IMR-90 (cell line): ENCODE measurements around the gene ZNF213. TPM values are rescaled to one million over a fixed set of nuclear protein-coding genes. Genes with fewer than 3 reads are reported as not detected.

Experiments
- ATAC-seq: fragments of 200-7000 bp; cut with Tn5 transposase; 2 replicates; pipeline ENCODE4 v1.9.1; 2020; ENCODE audit warnings: low read depth, mild to moderate bottlenecking, moderate library complexity
- BruUV-seq: library from RNA; stranded (reverse); fragments of 400-500 nt; replicated peaks from 2 replicates; lab custom pipeline; 2021; lab: Mats Ljungman, UMichigan
- CTCF ChIA-PET: fragments of 300-600 bp; formaldehyde crosslinking; extraction: SDS; loops from one replicate; lab custom pipeline; 2021; ENCODE audit warnings: antibody characterized with exemption; lab: Yijun Ruan, JAX
- POLR2A ChIA-PET: fragments of 300-600 bp; sonication (Branson Sonifier 250); formaldehyde crosslinking; loops from one replicate; lab custom pipeline; 2022; ENCODE audit warnings: antibody characterized with exemption; ENCODE audit not compliant: unreplicated experiment; lab: Charles Lee
- DNase-seq: peaks from one replicate; pipeline ENCODE4 v3.0.0; 2013
- H2AFZ ChIP-seq: replicated peaks from 2 replicates; pipeline ENCODE3; 2013; ENCODE audit warnings: low read length, mild to moderate bottlenecking; ENCODE audit not compliant: poor library complexity
- H2AK5ac ChIP-seq: 2 replicates; pipeline ENCODE4 v1.6.1; 2013; ENCODE audit warnings: low read depth, low read length, inconsistent platforms
- H2AK9ac ChIP-seq: replicated peaks from 2 replicates; pipeline ENCODE3; 2013; ENCODE audit warnings: mild to moderate bottlenecking, low read depth, low read length, moderate library complexity; ENCODE audit not compliant: poor library complexity
- H2BK120ac ChIP-seq: 2 replicates; pipeline ENCODE4 v1.6.1; 2013; ENCODE audit warnings: low read depth, low read length, inconsistent platforms
- H2BK15ac ChIP-seq: 3 replicates; pipeline ENCODE4 v1.6.1; 2013; ENCODE audit warnings: low read depth, low read length, inconsistent platforms
- H2BK20ac ChIP-seq: 2 replicates; pipeline ENCODE4 v1.6.1; 2013; ENCODE audit warnings: low read depth, mild to moderate bottlenecking, inconsistent platforms, low read length, moderate library complexity
- H2BK5ac ChIP-seq: 2 replicates; pipeline ENCODE4 v1.6.1; 2013; ENCODE audit warnings: mild to moderate bottlenecking, low read depth, low read length, inconsistent platforms; ENCODE audit not compliant: poor library complexity, severe bottlenecking
- H3K14ac ChIP-seq: replicated peaks from 2 replicates; pipeline ENCODE4 v1.6.1; 2013; ENCODE audit warnings: low read depth, low read length, inconsistent platforms
- H3K18ac ChIP-seq: 2 replicates; pipeline ENCODE4 v1.6.1; 2013; ENCODE audit warnings: low read depth, low read length, control low read depth
- H3K23ac ChIP-seq: 2 replicates; pipeline ENCODE4 v1.6.1; 2013; ENCODE audit warnings: low read depth, low read length, inconsistent platforms
- H3K27ac ChIP-seq: 2 replicates; pipeline ENCODE4 v1.5.1; 2013; ENCODE audit warnings: mild to moderate bottlenecking, control low read depth, low read length; ENCODE audit not compliant: insufficient read depth
- H3K27me3 ChIP-seq: 2 replicates; pipeline ENCODE4 v1.6.1; 2013; ENCODE audit warnings: low read length; ENCODE audit not compliant: control insufficient read depth, insufficient read depth
- H3K36me3 ChIP-seq: 2 replicates; pipeline ENCODE4 v1.6.1; 2013; ENCODE audit warnings: low read length, mixed read lengths; ENCODE audit not compliant: control insufficient read depth, insufficient read depth
- H3K4ac ChIP-seq: 2 replicates; pipeline ENCODE4 v1.6.1; 2013; ENCODE audit warnings: low read depth, low read length, inconsistent platforms
- H3K4me1 ChIP-seq: 2 replicates; pipeline ENCODE4 v1.6.1; 2013; ENCODE audit warnings: low read length, mixed read lengths; ENCODE audit not compliant: control insufficient read depth, insufficient read depth
- H3K4me2 ChIP-seq: 2 replicates; pipeline ENCODE4 v1.6.1; 2013; ENCODE audit warnings: low read depth, mild to moderate bottlenecking, control low read depth, low read length, moderate library complexity
- H3K4me3 ChIP-seq: 2 replicates; pipeline ENCODE4 v1.5.1; 2013; ENCODE audit warnings: low read depth, mild to moderate bottlenecking, control low read depth, low read length, moderate library complexity; ENCODE audit not compliant: insufficient read depth
- H3K56ac ChIP-seq: 2 replicates; pipeline ENCODE4 v1.6.1; 2013; ENCODE audit warnings: low read length, inconsistent platforms; ENCODE audit not compliant: insufficient read depth; ENCODE audit errors: extremely low read depth
- H3K79me1 ChIP-seq, 2 experiments: 2 replicates each; pipeline ENCODE4 v1.6.1; 2013; ENCODE audit warnings: low read length in 2 of 2, inconsistent platforms in 1 of 2, low read depth in 1 of 2
- H3K9ac ChIP-seq: 2 replicates; pipeline ENCODE4 v1.6.1; 2013; ENCODE audit warnings: low read depth, low read length, control low read depth
- H3K9me1 ChIP-seq: 2 replicates; pipeline ENCODE4 v1.6.1; 2013; ENCODE audit warnings: low read length, inconsistent platforms; ENCODE audit not compliant: insufficient read depth
- H3K9me3 ChIP-seq: 2 replicates; pipeline ENCODE4 v1.6.1; 2013; ENCODE audit warnings: low read length; ENCODE audit not compliant: control insufficient read depth, insufficient read depth
- H4K20me1 ChIP-seq: 2 replicates; pipeline ENCODE4 v1.6.1; 2013; ENCODE audit warnings: low read length, inconsistent platforms; ENCODE audit not compliant: insufficient read depth
- H4K5ac ChIP-seq: 2 replicates; pipeline ENCODE4 v1.6.1; 2013; ENCODE audit warnings: mild to moderate bottlenecking, low read depth, low read length, control low read depth
- H4K8ac ChIP-seq, 2 experiments: 2 replicates each; pipeline ENCODE4 v1.6.1; 2013; ENCODE audit warnings: low read depth in 2 of 2, low read length in 2 of 2, control low read depth in 1 of 2, inconsistent platforms in 1 of 2
- H4K91ac ChIP-seq: 2 replicates; pipeline ENCODE4 v1.6.1; 2013; ENCODE audit warnings: low read depth, low read length, inconsistent platforms; ENCODE audit not compliant: insufficient read depth
- BHLHE40 ChIP-seq: fragments of 150-350 bp; IDR thresholded peaks from 2 replicates; pipeline ENCODE4 v1.6.1; 2016; ENCODE audit warnings: mild to moderate bottlenecking, low read depth, low read length
- CEBPB ChIP-seq: IDR thresholded peaks from 2 replicates; pipeline ENCODE4 v1.6.1; 2012; ENCODE audit warnings: low read depth, low read length, improper control_type of control experiment
- CTCF ChIP-seq: conservative IDR thresholded peaks from 2 replicates; pipeline ENCODE4 v1.5.1; 2012; ENCODE audit warnings: mild to moderate bottlenecking, low read depth, low read length, improper control_type of control experiment
- ELK1 ChIP-seq: fragments of 150-350 bp; IDR thresholded peaks from 2 replicates; pipeline ENCODE4 v1.6.1; 2016; ENCODE audit warnings: low read depth, mild to moderate bottlenecking, low read length, moderate library complexity, borderline replicate concordance
- FOS ChIP-seq: fragments of 150-350 bp; IDR thresholded peaks from 2 replicates; pipeline ENCODE4 v1.6.1; 2016; ENCODE audit warnings: low read depth, low read length
- MAZ ChIP-seq: IDR thresholded peaks from 2 replicates; pipeline ENCODE4 v1.6.1; 2012; ENCODE audit warnings: low read depth, mild to moderate bottlenecking, low read length, improper control_type of control experiment, moderate library complexity, borderline replicate concordance
- MXI1 ChIP-seq: IDR thresholded peaks from 2 replicates; pipeline ENCODE4 v1.6.1; 2012; ENCODE audit warnings: low read depth, mild to moderate bottlenecking, low read length, moderate library complexity, borderline replicate concordance
- RCOR1 ChIP-seq: IDR thresholded peaks from 2 replicates; pipeline ENCODE4 v1.6.1; 2012; ENCODE audit warnings: mild to moderate bottlenecking, low read length, improper control_type of control experiment; ENCODE audit not compliant: insufficient replicate concordance
- RFX5 ChIP-seq: IDR thresholded peaks from 2 replicates; pipeline ENCODE4 v1.8.0; 2012; ENCODE audit warnings: low read depth, mild to moderate bottlenecking, low read length, moderate library complexity
- SMC3 ChIP-seq: fragments of 150-350 bp; IDR thresholded peaks from 2 replicates; pipeline ENCODE4 v1.6.1; 2016; ENCODE audit warnings: low read depth, mild to moderate bottlenecking, antibody characterized with exemption, low read length, moderate library complexity
- USF2 ChIP-seq: fragments of 150-350 bp; IDR thresholded peaks from 2 replicates; pipeline ENCODE4 v1.6.1; 2017; ENCODE audit warnings: mild to moderate bottlenecking, antibody characterized with exemption, low read length, low read depth
- WGBS, 2 experiments: methylation state at CpG; one replicate each; pipeline versions ENCODE4 v1.1.5 to v1.1.7; 2013; ENCODE audit warnings: missing lambda C conversion rate in 2 of 2; ENCODE audit not compliant: insufficient read length in 1 of 2; ENCODE audit errors: extremely low coverage in 2 of 2; 5-methylcytosine and 5-hydroxymethylcytosine counted together
- dilution Hi-C: fragments of 300-500 bp; cut with HindIII; formaldehyde crosslinking; loops from one replicate; pipeline ENCODE4 v1.14.3; 2018; ENCODE audit warnings: low sequenced_read_pairs; ENCODE audit not compliant: unreplicated experiment
- in situ Hi-C: fragments of 300-500 bp; cut with MboI; formaldehyde crosslinking; loops from 3 replicates; pipeline ENCODE4 v1.14.3; 2019; ENCODE audit warnings: low sequenced_read_pairs, inconsistent platforms, mixed read lengths
- intact Hi-C: fragments of 100-400 bp; cut with micrococcal nuclease; formaldehyde crosslinking; loops from 2 replicates; pipeline ENCODE4 v1.10.0; 2022
- polyA plus RNA-seq, 3 experiments: library from polyadenylated mRNA; depleted of rRNA; stranded (reverse); fragments of >200 nt; gene quantifications; 2 replicates each; pipeline ENCODE4 v1.2.3, GENCODE V29; 2012; ENCODE audit warnings: low replicate concordance in 1 of 3
- total RNA-seq: library from RNA; depleted of rRNA; stranded (reverse); fragments of >200 nt; gene quantifications from 2 replicates; pipeline ENCODE4 v1.2.3, GENCODE V29; 2012

ZNF213 gene
- total and polyA plus RNA-seq, 2 of the 4 experiments (the other 2 are of a cell fraction) = 0.72 to 4.0 TPM

- no TSS peak for BruUV-seq
- no peak overlapping the region for H3K18ac ChIP-seq
- H4K20me1 ChIP-seq = no peaks in the 10 kb centered on the region
- H3K4me2 ChIP-seq = no peak overlapping the region
- H4K8ac ChIP-seq = no peak overlapping the region
- intact Hi-C loops (no loop called here), in situ Hi-C loops (no loop called here), dilution Hi-C loops (no loop called here)
- TF ChIP-seq FOS (no peak), MXI1 (no peak), CTCF (no peak), MAZ (no peak), USF2 (no peak), SMC3 (no peak), CEBPB (no peak), RFX5 (no peak), RCOR1 (no peak), ELK1 (no peak), BHLHE40 (no peak)
- no peak overlapping the region for H3K14ac ChIP-seq
- peaks cover 19% of the 10 kb centered on the region for H3K36me3 ChIP-seq
- H3K9me1 ChIP-seq = 0 out of 2 replicates have a peak, but pooled peaks cover 3% of the 10 kb centered on the region
- 100% methylated on average over 2 of the region's 13 CpGs; no CpG with 5 or more reads in 1 of the 2 experiments for WGBS, 2 experiments
- DNase-seq (no peak), ATAC-seq (no peak)
- no peak overlapping the region for H4K5ac ChIP-seq
- no peak overlapping the region for H2BK120ac ChIP-seq
- ChIA-PET CTCF (interaction anchor here (0.6 kb wide), 1 partner anchor 25 kb away, joined by 3 read pairs; no protein-coding TSS in a partner anchor), POLR2A (no interaction called here)
- no peak overlapping the region for H3K23ac ChIP-seq
- no peak overlapping the region for H3K9ac ChIP-seq
- H2BK5ac ChIP-seq = no peak overlapping the region
- no peak overlapping the region for H3K27ac ChIP-seq
- no peak overlapping the region for H2BK20ac ChIP-seq
- no peak overlapping the region for H2AK5ac ChIP-seq
- H3K56ac ChIP-seq = no peak overlapping the region
- H3K4ac ChIP-seq = no peak overlapping the region
- peaks cover 3% of the 10 kb centered on the region for H3K4me1 ChIP-seq
- H4K91ac ChIP-seq = no peak overlapping the region
- H3K9me3 ChIP-seq = no peaks in the 10 kb centered on the region
- H2BK15ac ChIP-seq = no peak overlapping the region
- no peak overlapping the region for H3K4me3 ChIP-seq
- peaks cover 6 to 7% of the 10 kb centered on the region in 2 experiments; a peak in 3 of 4 replicates for H3K79me1 ChIP-seq
- H3K27me3 ChIP-seq = no peaks in the 10 kb centered on the region
- H2AFZ ChIP-seq = no peak overlapping the region
- H2AK9ac ChIP-seq = no peak overlapping the region
Observed at GRCh38 chr16:3142770-3143169, 7.9 kb downstream of the ZNF213 start.
